Dermis blood vessel endothelial cell (primary cell): ENCODE data around the gene CTDSP1. TPM values are rescaled to one million over a fixed set of nuclear protein-coding genes. Genes with fewer than 3 reads are reported as not detected.

Experiments
- DNase-seq: peaks from one replicate; pipeline ENCODE4 v3.0.0; 2010
- total RNA-seq: library from RNA; depleted of rRNA; stranded (reverse); fragments of >200 nt; gene quantifications from 2 replicates; pipeline ENCODE4 v1.2.3, GENCODE V29; 2014

The CTDSP1 gene
- total RNA-seq, 1 donor from 2014 or later = 110 TPM

DNA sequence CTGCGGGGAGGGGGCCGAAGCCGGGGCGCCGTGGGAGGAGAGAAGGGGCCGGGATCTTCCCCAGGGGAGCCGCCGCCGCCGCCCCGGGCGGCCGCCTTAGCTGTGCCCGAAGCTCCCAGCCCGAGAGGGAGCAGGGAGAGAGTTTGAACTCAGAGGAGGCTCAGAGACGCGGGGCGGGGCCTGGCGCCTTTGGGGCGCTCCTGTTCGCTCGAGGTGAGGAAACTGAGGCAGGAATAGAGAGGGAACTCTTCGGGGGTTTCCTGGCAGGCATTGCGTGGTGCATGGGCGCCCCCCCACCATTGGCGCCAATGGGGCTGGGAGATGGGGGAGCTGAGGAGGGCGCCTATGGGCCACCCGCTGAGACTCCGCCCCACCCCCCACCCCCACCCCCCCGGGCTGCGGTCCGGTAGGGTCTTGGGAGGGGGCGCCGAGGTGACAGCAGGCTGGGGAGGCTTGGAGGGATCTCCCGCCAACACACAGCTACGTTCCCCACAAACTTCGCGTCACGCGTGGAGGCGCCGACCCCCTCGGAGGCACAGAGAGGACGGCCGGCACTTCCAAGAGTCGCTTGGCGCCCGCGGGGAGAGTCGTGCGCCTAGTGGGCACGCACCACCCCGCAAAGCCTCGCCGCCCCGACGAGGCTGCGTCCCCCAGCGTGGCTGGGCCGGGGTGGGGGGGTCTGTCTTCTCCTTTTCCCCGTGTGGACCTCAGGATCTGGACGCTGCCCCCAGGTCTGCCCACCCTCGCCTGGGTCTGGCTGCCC lies 680 bp downstream of the CTDSP1 start:
- peak; percentile 45 for DNase-seq

DNA sequence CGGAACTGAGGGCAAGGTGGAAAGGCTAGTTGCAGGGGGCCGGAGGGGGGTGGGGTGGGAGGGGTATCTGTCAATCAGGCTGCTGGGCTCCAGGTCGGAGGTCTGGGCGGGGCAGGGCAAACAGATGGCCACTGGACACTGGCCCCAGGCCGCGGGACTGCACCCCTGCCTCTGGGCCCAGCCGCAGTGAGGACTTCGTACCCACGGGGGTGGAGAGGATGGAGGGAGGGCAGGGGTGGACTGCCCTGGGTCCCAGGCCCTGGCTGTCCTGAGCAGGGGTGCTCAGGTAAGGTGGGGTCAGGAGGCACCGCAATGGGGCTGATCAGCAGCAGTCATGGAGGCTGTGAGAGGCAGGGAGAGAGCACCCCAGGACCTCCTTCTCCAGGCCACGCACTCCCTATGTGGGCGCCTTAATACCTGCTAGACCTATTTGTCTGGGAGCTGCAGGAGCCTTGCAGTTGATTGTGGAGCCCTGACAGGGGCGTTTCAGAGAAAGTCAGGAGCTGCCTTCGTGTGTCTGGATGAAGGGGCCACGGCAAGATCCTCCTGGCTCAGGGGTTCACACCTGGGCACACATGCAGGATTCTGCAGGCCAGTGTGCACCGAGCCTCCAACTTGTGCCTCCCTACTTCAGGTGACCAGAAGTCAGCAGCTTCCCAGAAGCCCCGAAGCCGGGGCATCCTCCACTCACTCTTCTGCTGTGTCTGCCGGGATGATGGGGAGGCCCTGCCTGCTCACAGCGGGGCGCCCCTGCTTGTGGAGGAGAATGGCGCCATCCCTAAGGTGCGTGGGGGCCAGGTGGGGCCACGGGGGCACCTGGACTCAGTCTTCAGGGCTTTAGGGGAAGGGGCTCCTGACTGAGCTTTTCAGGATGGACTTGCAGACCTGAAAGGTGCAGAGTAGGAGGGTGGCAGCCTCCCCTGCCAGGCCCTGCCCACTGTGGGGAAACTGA lies 1.5 kb downstream of the CTDSP1 start:
- DNase-seq = peak; percentile 13

DNA sequence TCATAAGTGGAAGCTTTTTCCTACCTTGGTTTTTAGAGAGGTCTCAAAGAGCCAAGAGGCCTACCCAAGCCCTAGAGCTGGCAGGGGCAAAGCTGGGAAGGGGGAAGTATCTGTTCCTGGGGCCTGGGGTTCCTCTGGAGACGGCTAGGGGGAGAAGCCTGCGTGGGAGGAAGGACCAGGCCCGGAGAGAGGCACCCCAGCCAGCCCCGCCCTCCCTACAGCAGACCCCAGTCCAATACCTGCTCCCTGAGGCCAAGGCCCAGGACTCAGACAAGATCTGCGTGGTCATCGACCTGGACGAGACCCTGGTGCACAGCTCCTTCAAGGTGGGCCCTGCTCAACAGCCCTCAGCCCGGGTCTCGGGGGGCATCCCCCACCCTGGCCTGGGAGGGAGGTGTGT lies 2.2 kb downstream of the CTDSP1 start:
- no peak for DNase-seq

- DNase-seq = no peak
Measured at GRCh38 chr2:218402491-218402901, 2.8 kb downstream of the CTDSP1 start.

DNA sequence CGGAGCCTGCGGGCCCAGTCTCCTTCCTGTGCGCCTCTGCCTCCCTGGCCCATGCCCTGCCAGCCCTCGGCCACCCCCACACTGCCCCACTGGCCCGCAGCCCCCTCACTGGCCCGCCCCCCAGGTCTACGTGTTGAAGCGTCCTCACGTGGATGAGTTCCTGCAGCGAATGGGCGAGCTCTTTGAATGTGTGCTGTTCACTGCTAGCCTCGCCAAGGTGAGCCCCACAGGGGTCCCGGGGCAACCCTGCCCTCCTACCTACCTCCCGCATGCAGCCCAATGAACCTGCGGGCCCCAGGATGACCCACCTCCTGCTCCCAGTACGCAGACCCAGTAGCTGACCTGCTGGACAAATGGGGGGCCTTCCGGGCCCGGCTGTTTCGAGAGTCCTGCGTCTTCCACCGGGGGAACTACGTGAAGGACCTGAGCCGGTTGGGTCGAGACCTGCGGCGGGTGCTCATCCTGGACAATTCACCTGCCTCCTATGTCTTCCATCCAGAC lies 3.3 kb downstream of the CTDSP1 start:
- no peak for DNase-seq

DNA sequence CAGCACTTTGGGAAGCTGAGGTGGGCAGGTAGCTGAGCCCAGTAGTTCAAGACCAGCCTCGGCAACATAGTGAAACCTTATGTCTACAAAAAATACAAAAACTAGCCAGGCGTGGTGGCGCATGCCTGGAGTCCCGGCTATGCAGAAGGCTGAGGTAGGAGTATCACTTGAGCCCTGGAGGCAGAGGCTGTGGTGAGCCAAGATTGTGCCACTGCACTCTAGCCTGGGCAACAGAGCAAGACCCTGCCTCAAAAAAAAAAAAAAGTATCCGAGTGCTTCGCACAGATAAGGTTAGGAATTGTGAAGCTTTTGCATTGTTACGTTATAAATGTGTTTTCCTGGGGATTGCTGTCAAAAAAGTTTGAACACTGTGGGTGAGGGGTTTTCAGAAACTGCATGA lies 4.1 kb downstream of the CTDSP1 start:
- DNase-seq = no peak

DNA sequence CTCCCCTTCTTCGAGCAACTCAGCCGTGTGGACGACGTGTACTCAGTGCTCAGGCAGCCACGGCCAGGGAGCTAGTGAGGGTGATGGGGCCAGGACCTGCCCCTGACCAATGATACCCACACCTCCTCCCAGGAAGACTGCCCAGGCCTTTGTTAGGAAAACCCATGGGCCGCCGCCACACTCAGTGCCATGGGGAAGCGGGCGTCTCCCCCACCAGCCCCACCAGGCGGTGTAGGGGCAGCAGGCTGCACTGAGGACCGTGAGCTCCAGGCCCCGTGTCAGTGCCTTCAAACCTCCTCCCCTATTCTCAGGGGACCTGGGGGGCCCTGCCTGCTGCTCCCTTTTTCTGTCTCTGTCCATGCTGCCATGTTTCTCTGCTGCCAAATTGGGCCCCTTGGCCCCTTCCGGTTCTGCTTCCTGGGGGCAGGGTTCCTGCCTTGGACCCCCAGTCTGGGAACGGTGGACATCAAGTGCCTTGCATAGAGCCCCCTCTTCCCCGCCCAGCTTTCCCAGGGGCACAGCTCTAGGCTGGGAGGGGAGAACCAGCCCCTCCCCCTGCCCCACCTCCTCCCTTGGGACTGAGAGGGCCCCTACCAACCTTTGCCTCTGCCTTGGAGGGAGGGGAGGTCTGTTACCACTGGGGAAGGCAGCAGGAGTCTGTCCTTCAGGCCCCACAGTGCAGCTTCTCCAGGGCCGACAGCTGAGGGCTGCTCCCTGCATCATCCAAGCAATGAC lies 4.8 kb downstream of the CTDSP1 start:
- DNase-seq = no peak

GRCh38 chr2:218405086-218405745 lies 5.5 kb downstream of the CTDSP1 start:
- DNase-seq = no peak

GRCh38 chr2:218405746-218406208 lies 6.1 kb downstream of the CTDSP1 start:
- DNase-seq = peak; percentile 26

- DNase-seq = peak; percentile 94
Measured at GRCh38 chr2:218406209-218406948, 6.7 kb downstream of the CTDSP1 start.

- DNase-seq = peak; percentile 42
Measured at GRCh38 chr2:218406949-218407618, 7.4 kb downstream of the CTDSP1 start.

- no peak for DNase-seq
Measured at GRCh38 chr2:218407717-218408116, 8.0 kb downstream of the CTDSP1 start.

DNA sequence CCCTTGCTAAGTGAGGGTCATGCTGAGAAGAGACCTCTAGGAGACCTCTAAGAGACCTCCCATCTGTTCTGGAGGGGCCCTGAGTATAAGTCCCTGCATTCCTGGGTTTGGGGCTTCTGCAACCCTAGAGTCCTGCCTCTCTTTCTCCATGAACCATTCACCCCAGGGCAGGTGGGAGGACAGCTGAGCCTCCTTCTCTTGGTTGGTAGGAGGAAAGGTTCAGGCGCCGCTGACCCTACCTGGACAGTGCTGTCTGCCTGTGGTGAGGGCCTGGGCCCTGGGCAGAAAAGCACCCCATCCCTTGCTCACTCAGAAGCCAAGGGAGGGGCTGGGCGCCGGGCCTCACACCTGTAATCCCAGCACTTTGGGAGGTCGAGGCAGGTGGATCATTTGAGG lies 18.7 kb downstream of the CTDSP1 start:
- DNase-seq = no peak

DNA sequence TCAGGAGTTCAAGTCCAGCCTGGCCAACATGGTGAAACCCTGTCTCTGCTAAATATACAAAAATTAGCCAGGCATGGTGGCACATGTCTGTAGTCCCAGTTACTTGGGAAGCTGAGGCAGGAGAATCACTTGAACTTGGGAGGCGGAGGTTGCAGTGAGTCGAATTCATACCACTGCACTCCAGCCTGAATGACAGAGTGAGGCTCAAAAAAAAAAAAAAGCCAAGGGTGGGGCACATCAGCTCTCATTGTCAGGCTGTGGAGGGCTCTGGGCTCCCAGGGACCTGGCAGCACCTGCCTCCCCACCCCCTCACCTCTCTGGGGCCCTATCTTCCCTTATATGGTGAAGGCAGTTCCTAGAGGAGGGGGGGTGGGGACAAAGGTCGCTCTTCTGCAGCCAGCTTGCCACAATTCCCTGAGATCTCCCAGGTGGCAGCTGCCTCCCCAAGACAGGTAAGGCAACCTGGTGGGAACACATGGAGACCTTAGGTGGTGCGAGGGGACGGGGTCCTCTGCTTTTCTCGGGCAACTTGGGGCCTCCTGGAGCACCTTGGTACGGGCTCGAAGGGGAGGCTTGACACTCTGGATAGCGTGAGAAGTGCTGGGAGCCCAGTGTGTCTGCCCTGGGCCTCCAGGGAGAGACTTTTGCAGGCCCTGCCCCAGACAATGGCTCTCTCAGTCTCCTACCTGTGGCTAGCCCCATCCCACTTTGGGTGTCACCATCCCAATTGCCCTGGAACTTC lies 19.2 kb downstream of the CTDSP1 start, which contains the start of gene VIL1:
VIL1 (plus strand) TSS at position 407 of the 742 bp plus-strand sequence. CDS start 4,656 bp downstream, outside the sequence.
- no peak for DNase-seq

- no peak for DNase-seq
Measured at GRCh38 chr2:218419630-218420216, 20.1 kb downstream of the CTDSP1 start.

DNA sequence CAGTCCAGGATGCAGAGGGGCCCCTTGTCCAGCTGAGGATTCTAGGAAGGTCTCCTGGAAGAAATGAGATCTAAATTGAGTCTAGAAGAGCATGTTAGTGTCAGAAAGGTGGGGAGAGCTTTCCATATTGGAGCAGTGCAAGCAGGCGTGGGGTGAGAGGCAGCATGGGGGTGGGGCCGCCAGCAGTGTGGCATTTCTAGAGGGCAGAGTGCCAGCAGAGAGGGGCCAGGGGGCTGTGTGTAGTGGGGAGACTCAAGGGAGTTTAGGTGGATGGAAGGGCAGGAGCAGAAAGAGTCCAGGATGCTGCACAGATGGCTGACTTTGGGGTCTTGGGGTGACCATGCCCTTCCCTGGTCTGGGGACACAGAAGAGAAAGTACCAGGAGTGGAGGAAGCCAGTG lies 21.4 kb downstream of the CTDSP1 start:
- no peak for DNase-seq

- DNase-seq = no peak
Measured at GRCh38 chr2:218422403-218423086, 22.9 kb downstream of the CTDSP1 start.

GRCh38 chr2:218423584-218423983 lies 23.9 kb downstream of the CTDSP1 start:
- no peak for DNase-seq

- DNase-seq = no peak
Measured at GRCh38 chr2:218425531-218425930, 25.9 kb downstream of the CTDSP1 start.
